Testis (tissue), 3 donors: ENCODE data around the gene GCFC2. TPM values are rescaled to one million over a fixed set of nuclear protein-coding genes. Genes with fewer than 3 reads are reported as not detected.

Experiments used
- DNase-seq: peaks from one replicate; pipeline ENCODE4 v3.0.0-alpha.2; 2019
- H3K27ac ChIP-seq, 2 donors: fragments of 200-600 bp; sonication (generic); one replicate each; pipeline ENCODE4 v1.5.1; 2019
- H3K27me3 ChIP-seq: fragments of 200-600 bp; sonication (generic); one replicate; pipeline ENCODE4 v1.5.1; 2019
- H3K36me3 ChIP-seq: fragments of 200-600 bp; sonication (generic); one replicate; pipeline ENCODE4 v1.5.1; 2017; ENCODE audit warnings: low read depth; ENCODE audit errors: missing control alignments
- H3K4me1 ChIP-seq: fragments of 200-600 bp; sonication (generic); one replicate; pipeline ENCODE4 v1.5.1; 2019
- H3K4me3 ChIP-seq, 2 donors: fragments of 200-600 bp; sonication (generic); one replicate each; pipeline ENCODE4 v1.5.1; 2017 to 2019
- H3K9me3 ChIP-seq: fragments of 200-600 bp; sonication (generic); one replicate; pipeline ENCODE4 v1.5.1; 2017
- CTCF ChIP-seq, 3 experiments: fragments of 450-650 bp in 2 of 3; fragments of 200-600 bp in 1 of 3; sonication (generic) in 1 of 3; IDR thresholded peaks; one replicate each; pipeline ENCODE4 v1.5.1; 2016 to 2019; ENCODE audit warnings: antibody characterized with exemption in 3 of 3, mild to moderate bottlenecking in 2 of 3, moderate library complexity in 1 of 3
- POLR2A ChIP-seq: fragments of 450-650 bp; IDR thresholded peaks from one replicate; pipeline ENCODE4 v1.6.1; 2017; ENCODE audit warnings: antibody characterized with exemption, mild to moderate bottlenecking, moderate library complexity
- WGBS, 2 donors: methylation state at CpG; one replicate each; pipeline ENCODE4 v1.1.5; 2018; 5-methylcytosine and 5-hydroxymethylcytosine counted together
- intact Hi-C: fragments of 100-400 bp; cut with DNase I; formaldehyde crosslinking; loops from one replicate; pipeline ENCODE4 v1.15.1; 2023; ENCODE audit warnings: low total_unique reads
- polyA plus RNA-seq: library from polyadenylated mRNA; stranded (reverse); fragments of 350-450 nt; fragmentation: Illumina TruSeq; extraction: RNeasy Lipid Tissue Mini Kit (QIAGEN cat#74804); gene quantifications from one replicate; pipeline ENCODE4 v1.2.3, GENCODE V29; 2014; ENCODE audit warnings: low read depth, low replicate concordance; ENCODE audit not compliant: insufficient read depth
- total RNA-seq, 2 donors: library from RNA; depleted of rRNA; stranded (reverse); fragments of >200 nt; gene quantifications; one replicate each; pipeline ENCODE4 v1.2.3, GENCODE V29; 2016

Gene GCFC2
- total and polyA plus RNA-seq, 3 donors from 2014 or later = 19.2 to 40.4 (median 33.0) TPM

GRCh38 chr2:75637568-75637967, 73.1 kb downstream of the GCFC2 start:
- no peak for TF ChIP-seq CTCF (IDR thresholded peaks at IDR 0.05)
- TF ChIP-seq POLR2A = no peak
- WGBS, 2 donors = 67 to 96% methylated on average over 1 of the region's 1 CpG
- H3K4me3 ChIP-seq = no peak overlapping the region
- intact Hi-C loops = no loop called here
- H3K4me1 ChIP-seq = peaks cover 17% of the 10 kb centered on the region
- no peak for DNase-seq
- H3K36me3 ChIP-seq = no peaks in the 10 kb centered on the region
- H3K27me3 ChIP-seq = no peaks in the 10 kb centered on the region
- H3K27ac ChIP-seq = no peak overlapping the region
- H3K9me3 ChIP-seq = no peaks in the 10 kb centered on the region

GRCh38 chr2:75634945-75635344, 75.8 kb downstream of the GCFC2 start:
- Histone ChIP-seq H3K9me3 (no peaks in the 10 kb centered on the region), H3K27ac (no peak overlapping the region), H3K4me1 (peaks cover 10% of the 10 kb centered on the region), H3K27me3 (no peaks in the 10 kb centered on the region), H3K36me3 (no peaks in the 10 kb centered on the region), H3K4me3 (no peak overlapping the region)
- TF ChIP-seq POLR2A (no peak), CTCF (IDR thresholded peaks at IDR 0.05) (no peak)
- intact Hi-C loops = no loop called here
- WGBS, 2 donors = 0 to 100% methylated on average over 1 of the region's 1 CpG
- DNase-seq = no peak

DNA sequence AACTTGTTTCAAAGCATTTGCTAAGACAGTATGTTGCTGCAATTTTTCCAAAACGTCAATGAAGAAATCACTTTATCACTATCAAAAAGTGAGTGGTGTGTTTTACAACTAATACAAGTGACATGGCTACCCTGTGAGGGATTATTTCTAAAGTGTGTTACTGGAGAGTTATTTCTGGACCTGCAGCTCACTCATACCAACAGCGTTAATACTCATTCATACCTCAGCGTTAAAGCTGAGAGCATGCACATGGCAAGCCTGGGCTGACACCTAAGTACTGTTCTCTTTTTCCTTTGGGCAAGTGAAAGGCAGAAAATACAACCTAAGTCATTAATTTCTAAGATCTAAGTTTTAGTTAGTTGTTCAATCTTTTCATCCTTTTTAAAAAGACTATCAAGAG, 77.1 kb downstream of the GCFC2 start:
- H3K27ac ChIP-seq = no peak overlapping the region
- intact Hi-C loops = no loop called here

DNA sequence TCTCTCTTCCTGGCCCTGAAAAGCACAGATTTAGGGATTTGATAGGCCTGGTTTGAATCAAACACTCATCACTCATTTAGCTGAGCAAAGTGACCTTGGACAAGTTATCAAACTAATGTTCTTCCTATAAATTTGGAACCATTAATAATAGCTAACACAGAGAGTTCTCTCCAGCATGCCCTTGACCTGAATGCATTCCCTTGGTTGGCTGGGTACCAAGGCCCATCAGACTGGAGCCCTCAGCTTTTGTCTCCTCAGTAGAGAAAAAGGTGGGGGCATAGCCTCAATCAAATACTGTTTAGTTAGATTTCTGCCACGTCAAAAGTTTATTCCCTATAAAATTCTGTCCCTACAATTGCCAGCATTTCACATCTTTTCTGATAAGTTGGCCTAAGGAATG, 77.9 kb downstream of the GCFC2 start:
- H3K27ac ChIP-seq = no peak overlapping the region

More for the DNA sequence above, 77.1 kb downstream of the GCFC2 start:
- Histone ChIP-seq H3K4me1 (peaks cover 10% of the 10 kb centered on the region), H3K4me3 (no peak overlapping the region), H3K36me3 (no peaks in the 10 kb centered on the region), H3K9me3 (no peaks in the 10 kb centered on the region), H3K27me3 (no peaks in the 10 kb centered on the region)
- DNase-seq = no peak
- 38 to 75% methylated on average over 3 of the region's 3 CpGs for WGBS, 2 donors
- TF ChIP-seq CTCF (IDR thresholded peaks at IDR 0.05) (no peak), POLR2A (no peak)

More for the DNA sequence above, 77.9 kb downstream of the GCFC2 start:
- 30 to 87% methylated on average over 1 of the region's 1 CpG for WGBS, 2 donors
- peaks cover 10% of the 10 kb centered on the region for H3K4me1 ChIP-seq
- no peak for TF ChIP-seq CTCF (IDR thresholded peaks at IDR 0.05)
- no peak for TF ChIP-seq POLR2A
- no peaks in the 10 kb centered on the region for H3K36me3 ChIP-seq
- intact Hi-C loops = no loop called here
- H3K27me3 ChIP-seq = no peaks in the 10 kb centered on the region
- H3K9me3 ChIP-seq = no peaks in the 10 kb centered on the region
- no peak overlapping the region for H3K4me3 ChIP-seq
- DNase-seq = peak; percentile 61
